ENCODE results near the gene SREK1.
A peak's percentile ranks its signal among the peaks of the same experiment; 100 is the strongest.
"Not testable (repeated sequence)": the region's sequence is repeated elsewhere in the genome, so short reads cannot be mapped to it uniquely, and the experiment has no call there.

Gene SREK1

DNA sequence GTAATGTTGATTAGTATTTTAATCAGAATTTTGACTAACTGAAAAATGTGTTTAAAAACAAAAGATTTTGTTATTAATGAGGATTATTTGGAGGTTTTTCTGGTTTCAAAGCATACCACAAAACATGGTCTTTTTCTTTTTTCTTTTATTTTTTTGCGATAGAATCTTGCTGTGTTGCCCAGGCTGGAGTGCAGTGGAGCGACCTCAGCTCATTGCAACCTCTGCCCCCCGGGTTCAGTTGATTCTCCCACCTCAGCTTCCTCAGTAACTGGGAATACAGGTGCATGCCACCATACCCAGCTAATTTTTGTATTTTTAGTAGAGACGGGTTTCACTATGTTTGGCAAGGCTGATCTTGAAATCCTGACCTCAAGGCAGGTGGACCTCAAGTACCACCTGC is 24.1 kb downstream of the SREK1 start:
- DNase-seq = no peak

GRCh38 chr5:66169534-66169933 is 25.4 kb downstream of the SREK1 start:
- DNase-seq = no peak

DNA sequence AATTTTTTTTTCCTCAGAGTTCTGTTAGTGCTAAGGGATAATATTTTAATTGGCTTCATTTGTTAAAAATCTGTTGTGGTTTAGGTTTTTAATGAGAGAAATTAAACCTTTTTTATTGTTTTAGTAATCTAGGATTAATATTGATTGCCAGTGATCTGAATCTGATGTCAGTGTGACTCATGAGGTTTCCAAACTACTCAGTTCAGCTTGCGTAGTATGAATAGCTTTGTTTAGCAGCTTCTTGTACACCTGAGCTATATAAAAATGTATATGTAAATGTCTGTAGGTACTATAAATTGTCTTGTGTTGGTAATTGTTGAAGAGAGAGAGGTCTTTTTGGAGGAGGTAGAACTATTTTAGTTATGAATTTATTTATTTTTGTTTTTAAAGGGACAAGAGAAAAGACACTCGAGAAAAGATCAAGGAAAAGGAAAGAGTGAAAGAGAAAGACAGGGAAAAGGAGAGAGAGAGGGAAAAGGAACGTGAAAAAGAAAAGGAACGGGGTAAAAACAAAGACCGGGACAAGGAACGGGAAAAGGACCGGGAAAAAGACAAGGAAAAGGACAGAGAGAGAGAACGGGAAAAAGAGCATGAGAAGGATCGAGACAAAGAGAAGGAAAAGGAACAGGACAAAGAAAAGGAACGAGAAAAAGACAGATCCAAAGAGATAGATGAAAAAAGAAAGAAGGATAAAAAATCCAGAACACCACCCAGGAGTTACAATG is 26.3 kb downstream of the SREK1 start:
- DNase-seq = no peak

- DNase-seq = peak; percentile 4
Measured at GRCh38 chr5:66171349-66172344, 27.5 kb downstream of the SREK1 start.

DNA sequence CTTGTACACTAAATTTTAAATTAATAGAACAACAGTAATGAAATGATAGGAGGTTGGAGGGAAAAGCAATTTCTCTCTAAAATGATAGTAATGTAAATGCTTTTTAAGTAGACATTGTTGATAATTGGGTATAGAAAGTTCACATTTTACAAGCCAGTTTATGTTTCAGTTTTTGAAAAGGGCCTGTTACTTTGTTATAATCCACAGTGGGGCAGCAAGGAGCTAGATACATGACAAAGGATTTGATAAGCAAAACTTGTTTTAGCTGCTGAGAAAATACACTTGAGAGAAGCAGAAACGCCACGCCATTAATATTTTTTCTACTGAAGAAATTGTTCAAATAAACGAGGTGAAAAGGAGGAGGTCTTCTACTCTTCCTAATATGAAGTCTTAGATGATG is 30.2 kb downstream of the SREK1 start:
- peak; percentile 2 for DNase-seq

DNA sequence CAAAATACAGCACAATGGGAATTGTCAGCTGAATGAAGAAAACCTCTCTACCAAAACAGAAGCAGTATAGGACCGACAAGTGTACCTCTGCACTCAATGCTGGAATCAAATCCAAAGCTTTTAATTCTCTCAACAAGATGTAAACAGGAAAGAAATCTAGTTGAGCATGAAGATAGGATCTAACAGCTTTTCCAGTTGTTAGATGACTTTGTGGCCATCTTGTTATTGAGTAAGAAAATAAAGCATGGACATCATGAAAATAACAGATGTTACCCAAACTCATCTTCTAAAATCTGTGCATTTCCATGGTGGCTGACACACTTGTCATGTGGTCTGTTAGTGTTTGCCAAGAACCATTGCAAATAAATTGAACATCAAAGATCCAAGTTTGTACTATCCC is 34.7 kb downstream of the SREK1 start:
- DNase-seq = no peak

DNA sequence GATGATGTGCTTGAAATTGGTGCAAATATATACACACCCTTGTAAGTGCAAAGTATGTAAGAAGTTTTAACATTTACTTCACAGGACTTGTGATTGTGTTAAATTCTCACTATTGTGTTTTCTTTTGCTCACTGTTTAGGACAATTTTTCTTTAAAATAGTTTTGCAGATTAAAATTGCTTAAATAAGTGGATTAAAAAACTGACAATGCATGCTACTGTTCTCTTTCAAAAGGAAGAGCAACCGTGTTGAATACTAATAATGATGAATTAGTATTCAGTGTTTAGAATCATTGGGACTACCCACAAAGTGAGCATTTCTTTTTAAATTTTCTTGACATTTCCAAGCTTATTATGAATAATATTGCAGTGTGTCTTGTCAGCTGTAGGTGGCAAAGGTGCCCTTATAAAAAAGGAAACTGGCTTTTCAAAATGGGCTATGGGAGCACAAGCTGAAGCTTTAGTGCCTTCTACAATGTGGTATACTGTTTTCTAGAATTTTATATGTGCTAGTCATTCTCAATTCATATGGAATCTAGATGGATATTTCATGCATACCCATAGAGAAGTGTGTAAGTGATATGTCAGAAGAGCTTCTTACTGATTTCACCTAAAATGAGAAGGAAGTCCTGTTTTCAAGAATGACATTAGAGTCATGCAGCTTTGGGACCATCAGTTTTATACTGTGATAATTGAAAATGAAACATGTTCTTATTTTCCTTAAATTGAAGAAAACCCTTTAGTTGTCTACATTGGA is 35.4 kb downstream of the SREK1 start:
- no peak for DNase-seq

DNA sequence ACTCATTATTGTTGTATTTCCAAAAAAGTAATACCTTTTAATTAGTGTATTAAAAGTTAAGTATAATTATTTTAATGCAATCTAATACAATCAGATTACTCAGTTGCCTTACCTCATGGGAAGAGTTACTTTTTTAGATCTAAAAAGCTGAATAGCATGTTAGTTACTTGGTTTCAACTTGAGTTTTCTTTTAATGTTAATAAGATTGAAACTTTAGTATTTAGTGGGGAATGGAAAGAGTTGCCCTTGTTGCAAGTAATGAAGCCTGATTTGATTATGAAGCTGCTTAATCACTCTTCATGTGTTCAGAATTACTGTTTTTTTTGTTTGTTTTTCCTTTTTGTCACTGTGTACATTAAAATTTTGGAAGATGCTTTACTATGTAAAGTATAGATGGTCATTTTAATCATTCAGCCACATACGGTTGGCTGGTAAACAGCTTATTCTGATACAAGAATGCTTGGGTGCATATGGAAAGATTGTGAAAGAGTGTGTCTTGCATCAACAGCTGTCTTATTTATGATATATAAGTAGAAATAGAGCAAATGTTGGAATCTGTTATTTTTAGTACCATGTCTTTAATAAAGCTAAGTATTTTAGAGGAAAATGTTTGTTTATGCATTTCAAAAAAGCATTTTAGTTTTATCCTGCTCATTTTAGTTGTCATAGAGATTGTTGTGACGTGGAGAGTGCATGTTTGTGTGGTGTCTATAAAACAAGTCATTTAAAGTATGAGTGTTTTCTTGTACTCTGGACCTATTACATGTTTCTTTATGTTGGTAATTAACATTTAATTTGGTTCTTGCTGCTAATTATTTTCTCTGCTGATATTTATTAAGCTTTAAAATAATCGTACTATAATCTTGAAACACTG is 36.4 kb downstream of the SREK1 start:
- DNase-seq = no peak

- DNase-seq = no peak
Measured at GRCh38 chr5:66186108-66186507, 42.0 kb downstream of the SREK1 start.

- no peak for DNase-seq
Measured at GRCh38 chr5:66193419-66193818, 49.3 kb downstream of the SREK1 start.

GRCh38 chr5:66197764-66198405 is 53.8 kb downstream of the SREK1 start:
- DNase-seq = no peak

GRCh38 chr5:66198837-66199236 is 54.7 kb downstream of the SREK1 start:
- DNase-seq = no peak

- DNase-seq = no peak
Measured at GRCh38 chr5:66203531-66203930, 59.4 kb downstream of the SREK1 start.

GRCh38 chr5:66206465-66206864 is 62.4 kb downstream of the SREK1 start:
- DNase-seq = no peak

DNA sequence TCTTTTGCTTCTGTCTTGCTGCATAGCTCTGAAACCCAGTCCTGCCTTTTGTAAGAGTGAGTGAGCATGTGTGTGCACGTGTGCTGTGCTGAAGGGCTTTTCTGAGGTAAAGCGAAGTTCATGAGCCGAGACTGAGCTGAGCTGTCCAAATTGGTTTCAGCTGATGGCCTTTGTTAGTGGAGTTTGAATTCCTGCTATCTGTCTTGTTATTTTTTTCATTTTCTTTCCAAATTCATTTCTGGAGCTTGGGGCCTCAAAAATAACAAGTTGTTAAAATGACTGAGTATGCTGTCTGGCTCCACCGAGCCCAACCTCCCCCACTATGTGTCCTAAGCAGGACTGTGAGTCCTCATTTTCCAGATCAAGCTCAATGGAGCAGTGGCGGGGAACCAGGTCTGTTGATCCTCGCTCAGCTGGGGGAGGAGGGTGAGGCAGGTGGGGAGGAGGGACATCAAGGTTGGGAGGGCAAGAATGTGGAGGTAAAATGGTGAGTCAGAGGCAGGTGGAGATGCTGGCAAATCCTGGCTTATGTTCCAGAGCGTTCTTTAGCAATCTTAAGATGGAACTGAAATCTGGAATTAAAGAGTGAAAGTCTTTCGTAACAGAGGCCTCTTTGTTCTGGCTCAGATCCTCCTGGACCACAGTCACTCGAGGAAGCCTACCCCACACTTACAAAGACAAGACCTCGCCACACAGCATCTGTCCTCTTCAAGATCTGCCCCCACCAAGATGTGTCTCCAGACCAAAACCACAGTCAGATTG is 63.9 kb downstream of the SREK1 start:
- DNase-seq = no peak

DNA sequence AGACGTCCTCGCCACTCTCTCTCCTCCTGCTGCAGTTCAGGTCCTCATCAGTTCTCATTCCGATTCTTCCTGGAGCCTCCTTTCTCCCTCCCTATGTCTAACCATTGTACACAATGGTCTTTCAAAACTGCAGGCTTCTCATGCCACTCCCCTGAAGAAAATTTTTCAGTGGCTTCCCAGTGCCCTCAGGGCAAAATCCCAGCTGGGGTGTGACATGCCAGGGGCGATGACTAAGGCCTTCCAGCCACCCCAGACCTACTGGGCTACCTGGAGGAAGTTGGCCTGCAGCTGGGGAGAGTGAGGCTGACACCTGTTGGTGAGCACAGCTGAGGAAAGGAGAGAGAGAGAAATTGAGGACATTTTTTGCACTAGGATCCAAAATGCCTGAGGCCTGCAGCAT is 65.2 kb downstream of the SREK1 start:
- no peak for DNase-seq

GRCh38 chr5:66209794-66210193 is 65.7 kb downstream of the SREK1 start:
- DNase-seq = no peak

- DNase-seq = no peak
Measured at GRCh38 chr5:66213533-66213932, 69.4 kb downstream of the SREK1 start.

DNA sequence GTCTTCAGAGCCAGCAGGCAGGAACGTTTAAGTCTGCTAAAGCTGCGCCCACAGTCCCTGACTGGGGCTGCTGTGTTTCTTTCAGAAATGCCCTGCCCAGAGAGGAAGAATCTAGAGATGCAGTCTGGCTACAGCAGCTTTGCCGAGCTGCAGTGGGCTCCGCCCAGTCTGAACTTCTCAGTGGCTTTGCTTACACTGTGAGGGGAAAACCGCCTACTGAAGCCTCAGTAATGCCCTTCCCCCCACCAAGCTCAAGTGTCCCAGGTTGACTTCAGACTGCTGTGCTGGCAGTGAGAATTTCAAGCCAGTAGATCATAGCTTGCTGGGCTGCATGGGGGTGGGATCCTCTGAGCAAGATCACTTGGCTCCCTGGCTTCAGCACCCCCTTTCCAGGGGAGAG is 78.4 kb downstream of the SREK1 start:
- DNase-seq = no peak

- not testable (repeated sequence) for DNase-seq
Measured at GRCh38 chr5:66222896-66223295, 78.8 kb downstream of the SREK1 start.

DNA sequence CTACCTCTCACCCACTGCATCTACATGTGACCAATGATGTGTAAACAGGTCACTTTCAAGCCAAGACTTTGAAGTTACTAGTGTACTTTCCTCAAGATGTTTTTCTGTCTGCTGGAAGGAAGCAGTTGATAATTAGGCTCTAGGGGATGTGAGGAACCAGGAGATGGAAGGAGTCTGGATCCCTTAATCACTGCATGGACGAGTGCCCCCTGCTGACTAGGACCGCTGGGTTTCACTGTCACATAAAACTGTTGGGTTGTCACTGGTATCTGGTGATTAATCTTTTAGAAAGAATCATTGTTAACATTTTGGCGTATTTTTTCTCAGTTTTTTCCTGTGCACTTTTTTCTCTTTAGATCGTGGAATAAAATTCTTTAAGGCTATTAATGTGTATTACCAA is 79.5 kb downstream of the SREK1 start:
- DNase-seq = no peak

All from NCI-H2227 treated with DMSO at 0.1 percent for 48 hours (cell line).